Esophagus muscularis mucosa (tissue), 4 donors: ENCODE data around the gene OTOP3. TPM values are rescaled to one million over a fixed set of nuclear protein-coding genes. Genes with fewer than 3 reads are reported as not detected.

Experiments used
- DNase-seq: peaks from one replicate; pipeline ENCODE4 v3.0.0-alpha.2; 2017; ENCODE audit errors: extremely low spot score
- H3K27ac ChIP-seq, 4 donors: fragments of 200-600 bp; sonication (generic); replicated peaks in 1 of 4; 1 replicate in 3 of 4; 2 replicates in 1 of 4; pipeline ENCODE4 v1.5.1; 2016 to 2019; ENCODE audit warnings: mild to moderate bottlenecking in 1 of 4
- H3K27me3 ChIP-seq, 4 donors: fragments of 200-600 bp; sonication (generic); one replicate each; pipeline versions ENCODE4 v1.5.1 to v1.6.0; 2016 to 2019
- H3K36me3 ChIP-seq, 4 donors: fragments of 200-600 bp; sonication (generic); one replicate each; pipeline ENCODE4 v1.5.1; 2016 to 2019
- H3K4me1 ChIP-seq, 4 donors: fragments of 200-600 bp; sonication (generic); one replicate each; pipeline ENCODE4 v1.5.1; 2016 to 2019
- H3K4me3 ChIP-seq, 4 donors: fragments of 200-600 bp; sonication (generic); 1 replicate in 2 of 4; 2 replicates in 2 of 4; pipeline ENCODE4 v1.5.1; 2016 to 2019; ENCODE audit warnings: mild to moderate bottlenecking in 4 of 4, moderate library complexity in 1 of 4
- H3K9me3 ChIP-seq, 4 donors: fragments of 200-600 bp; sonication (generic); 1 replicate in 3 of 4; 2 replicates in 1 of 4; pipeline ENCODE4 v1.5.1; 2016 to 2019
- EP300 ChIP-seq: sonication (generic); formaldehyde crosslinking; IDR thresholded peaks from one replicate; pipeline ENCODE4 v1.6.1; 2017; ENCODE audit warnings: antibody characterized with exemption
- POLR2A ChIP-seq: fragments of 450-650 bp; IDR thresholded peaks from one replicate; pipeline ENCODE4 v1.6.1; 2017; ENCODE audit warnings: antibody characterized with exemption, moderate library complexity, mild to moderate bottlenecking, low read depth
- POLR2AphosphoS5 ChIP-seq, 2 donors: sonication (generic); formaldehyde crosslinking; IDR thresholded peaks; one replicate each; pipeline ENCODE4 v1.6.1; 2017; ENCODE audit warnings: antibody characterized with exemption in 2 of 2
- WGBS: methylation state at CpG from one replicate; pipeline ENCODE4 v1.1.5; 2018; 5-methylcytosine and 5-hydroxymethylcytosine counted together
- intact Hi-C: fragments of 100-400 bp; cut with DNase I; formaldehyde crosslinking; loops from one replicate; pipeline ENCODE4 v1.15.1; 2023
- total RNA-seq, 4 donors: library from RNA; depleted of rRNA; stranded (reverse); fragments of >200 nt; gene quantifications; one replicate each; pipeline versions ENCODE4 v1.1.0 to v1.2.1, GENCODE V29; 2016
- TF ChIP-seq, protein P1 (sequence below), 3 experiments: fragments of 200-600 bp in 2 of 3; fragments of 450-650 bp in 1 of 3; sonication (generic) in 2 of 3; IDR thresholded peaks; one replicate each; pipeline ENCODE4 v1.5.1; 2017 to 2019; ENCODE audit warnings: antibody characterized with exemption in 3 of 3, mild to moderate bottlenecking in 2 of 3, moderate library complexity in 1 of 3

Gene OTOP3
- total RNA-seq, 4 donors from 2014 or later: not detected

DNA sequence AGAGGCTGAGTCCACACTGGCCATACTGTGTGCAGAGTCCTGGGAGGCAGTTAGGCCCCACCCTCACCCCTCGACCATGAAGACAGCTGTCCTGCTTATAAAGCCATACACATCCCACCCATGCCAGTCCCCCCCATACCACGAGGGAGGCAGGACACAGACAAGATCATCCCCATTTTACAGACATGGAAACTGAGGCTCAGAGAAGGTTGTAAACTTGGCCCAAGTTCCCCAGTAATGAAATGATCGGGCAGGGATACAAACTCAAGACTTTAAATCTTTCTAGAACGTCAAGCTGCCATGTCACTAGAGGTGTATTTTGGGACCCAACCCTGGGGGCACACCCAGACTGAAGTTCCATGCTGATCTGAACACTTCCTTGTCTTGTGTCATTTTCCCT lies 20.4 kb downstream of the OTOP3 start:
- no peak overlapping the region for H3K4me3 ChIP-seq
- H3K9me3 ChIP-seq: no peaks in the 10 kb centered on the region
- H3K4me1 ChIP-seq: no peaks in the 10 kb centered on the region
- 95% methylated on average over 4 of the region's 4 CpGs for WGBS
- peaks cover 0 to 23% (median 17%) of the 10 kb centered on the region in 4 donors for H3K36me3 ChIP-seq
- intact Hi-C loops: loop anchor here (5.0 to 10.0 kb wide), 2 partner anchors 34 to 161 kb away; partner anchors contain the start of genes OTOP2 and USH1G
- H3K27ac ChIP-seq: no peak overlapping the region
- TF ChIP-seq POLR2A: no peak
- TF ChIP-seq EP300: no peak
- TF ChIP-seq POLR2AphosphoS5 (IDR thresholded peaks at IDR 0.05): no peak
- TF ChIP-seq, protein P1, sequence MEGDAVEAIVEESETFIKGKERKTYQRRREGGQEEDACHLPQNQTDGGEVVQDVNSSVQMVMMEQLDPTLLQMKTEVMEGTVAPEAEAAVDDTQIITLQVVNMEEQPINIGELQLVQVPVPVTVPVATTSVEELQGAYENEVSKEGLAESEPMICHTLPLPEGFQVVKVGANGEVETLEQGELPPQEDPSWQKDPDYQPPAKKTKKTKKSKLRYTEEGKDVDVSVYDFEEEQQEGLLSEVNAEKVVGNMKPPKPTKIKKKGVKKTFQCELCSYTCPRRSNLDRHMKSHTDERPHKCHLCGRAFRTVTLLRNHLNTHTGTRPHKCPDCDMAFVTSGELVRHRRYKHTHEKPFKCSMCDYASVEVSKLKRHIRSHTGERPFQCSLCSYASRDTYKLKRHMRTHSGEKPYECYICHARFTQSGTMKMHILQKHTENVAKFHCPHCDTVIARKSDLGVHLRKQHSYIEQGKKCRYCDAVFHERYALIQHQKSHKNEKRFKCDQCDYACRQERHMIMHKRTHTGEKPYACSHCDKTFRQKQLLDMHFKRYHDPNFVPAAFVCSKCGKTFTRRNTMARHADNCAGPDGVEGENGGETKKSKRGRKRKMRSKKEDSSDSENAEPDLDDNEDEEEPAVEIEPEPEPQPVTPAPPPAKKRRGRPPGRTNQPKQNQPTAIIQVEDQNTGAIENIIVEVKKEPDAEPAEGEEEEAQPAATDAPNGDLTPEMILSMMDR (IDR thresholded peaks at IDR 0.05): no peak
- H3K27me3 ChIP-seq: peaks cover 0 to 23% (median 0%) of the 10 kb centered on the region in 4 donors
- no peak for DNase-seq

DNA sequence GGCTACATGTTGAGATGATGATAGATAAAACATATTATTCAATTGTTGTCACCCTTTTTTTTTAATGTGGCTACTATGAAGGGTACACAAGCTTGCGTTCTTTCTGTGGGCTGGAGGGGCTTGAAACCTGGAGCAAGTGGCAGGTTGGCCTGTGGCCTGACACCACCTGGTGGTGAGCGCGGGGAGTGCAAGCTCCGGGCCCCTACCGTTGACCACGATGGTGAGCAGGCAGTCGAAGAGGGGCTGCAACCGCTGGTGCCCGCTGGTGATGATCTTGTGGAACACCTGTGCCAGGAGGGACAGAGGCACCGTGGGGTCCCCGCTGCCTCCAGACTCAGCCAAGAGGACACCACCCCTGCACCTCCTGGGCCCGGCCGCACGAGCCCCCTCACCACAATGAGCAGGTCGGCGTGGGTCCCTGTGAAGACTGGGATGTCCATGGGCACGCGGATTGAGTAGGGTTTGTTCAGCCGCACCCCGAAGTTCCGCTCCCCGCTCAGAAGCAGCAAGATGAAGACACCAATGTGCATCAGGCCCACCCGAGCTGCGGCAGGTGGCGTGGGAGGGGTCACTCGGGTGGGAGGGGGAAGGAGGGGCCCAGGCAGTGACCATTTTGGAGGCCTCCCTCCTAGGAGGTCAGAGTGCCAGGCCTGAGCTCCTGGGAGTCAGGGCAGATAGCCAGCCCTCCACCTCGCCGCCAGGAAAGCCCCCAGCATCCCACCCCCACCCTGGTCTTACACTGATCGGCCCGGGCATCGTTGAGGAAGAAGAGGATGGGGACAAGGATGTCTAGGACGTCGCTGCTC lies 22.4 kb downstream of the OTOP3 start:
- Histone ChIP-seq H3K4me3 (no peak overlapping the region), H3K36me3 (peaks cover 0 to 16% (median 14%) of the 10 kb centered on the region in 4 donors), H3K9me3 (no peaks in the 10 kb centered on the region), H3K27me3 (peaks cover 0 to 10% (median 0%) of the 10 kb centered on the region in 4 donors), H3K27ac (no peak overlapping the region), H3K4me1 (peaks cover 0 to 8% (median 4%) of the 10 kb centered on the region in 4 donors)
- TF ChIP-seq POLR2AphosphoS5 (IDR thresholded peaks at IDR 0.05) (no peak), POLR2A (no peak), EP300 (no peak)
- TF ChIP-seq, protein P1 (IDR thresholded peaks at IDR 0.05): peak; percentile 88 to 98 (median 90)
- WGBS: 23% methylated on average over 14 of the region's 33 CpGs
- no peak for DNase-seq
- intact Hi-C loops: loop anchor here (5.0 to 10.0 kb wide), 2 partner anchors 36 to 163 kb away; partner anchors contain the start of genes OTOP2 and USH1G

DNA sequence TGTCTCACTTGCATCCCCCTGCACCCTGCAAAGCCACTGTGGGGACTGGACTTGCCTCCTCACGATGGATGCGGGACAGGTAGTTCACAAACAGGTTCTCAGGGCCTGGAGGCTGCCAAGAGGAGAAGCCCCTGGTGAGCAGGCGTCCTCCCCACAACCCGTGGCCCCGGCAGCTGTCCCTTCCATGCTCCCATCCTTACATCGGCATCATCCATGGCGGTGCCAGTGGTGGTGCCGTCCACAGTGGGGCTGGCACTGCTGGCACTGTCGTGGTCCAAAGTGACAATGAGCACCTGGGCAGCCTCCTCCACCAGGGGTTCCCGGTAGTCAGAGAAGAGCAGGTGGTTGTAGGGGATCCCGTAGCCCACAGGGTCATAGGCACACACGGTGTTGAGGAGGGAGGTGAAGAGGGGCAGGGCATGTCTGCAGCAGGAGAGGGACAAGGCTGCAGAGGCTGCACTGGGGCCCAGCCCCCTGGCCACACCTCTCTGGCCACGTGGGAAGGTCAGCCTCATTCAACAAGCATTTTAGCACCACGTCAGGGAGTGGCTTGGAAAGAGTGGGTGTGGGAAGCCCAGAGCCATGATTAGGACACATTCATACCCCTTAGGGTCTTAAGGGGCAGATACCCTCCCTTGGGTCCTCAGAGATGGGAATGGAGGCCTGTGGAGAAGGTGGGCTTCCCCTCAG lies 24.3 kb downstream of the OTOP3 start:
- DNase-seq: no peak
- TF ChIP-seq, protein P1 (IDR thresholded peaks at IDR 0.05): no peak
- TF ChIP-seq POLR2A (no peak), POLR2AphosphoS5 (IDR thresholded peaks at IDR 0.05) (no peak), EP300 (no peak)
- intact Hi-C loops: loop anchor here (5.0 to 10.0 kb wide), 3 partner anchors 38 to 165 kb away; partner anchors contain the start of genes MRPL58, OTOP2 and USH1G
- Histone ChIP-seq H3K4me1 (peaks cover 0 to 8% (median 4%) of the 10 kb centered on the region in 4 donors), H3K4me3 (no peak overlapping the region), H3K36me3 (peaks cover 0 to 8% (median 6%) of the 10 kb centered on the region in 4 donors), H3K27me3 (peaks cover 0 to 7% (median 0%) of the 10 kb centered on the region in 4 donors), H3K9me3 (no peaks in the 10 kb centered on the region), H3K27ac (no peak overlapping the region)
- 65% methylated on average over 11 of the region's 14 CpGs for WGBS

DNA sequence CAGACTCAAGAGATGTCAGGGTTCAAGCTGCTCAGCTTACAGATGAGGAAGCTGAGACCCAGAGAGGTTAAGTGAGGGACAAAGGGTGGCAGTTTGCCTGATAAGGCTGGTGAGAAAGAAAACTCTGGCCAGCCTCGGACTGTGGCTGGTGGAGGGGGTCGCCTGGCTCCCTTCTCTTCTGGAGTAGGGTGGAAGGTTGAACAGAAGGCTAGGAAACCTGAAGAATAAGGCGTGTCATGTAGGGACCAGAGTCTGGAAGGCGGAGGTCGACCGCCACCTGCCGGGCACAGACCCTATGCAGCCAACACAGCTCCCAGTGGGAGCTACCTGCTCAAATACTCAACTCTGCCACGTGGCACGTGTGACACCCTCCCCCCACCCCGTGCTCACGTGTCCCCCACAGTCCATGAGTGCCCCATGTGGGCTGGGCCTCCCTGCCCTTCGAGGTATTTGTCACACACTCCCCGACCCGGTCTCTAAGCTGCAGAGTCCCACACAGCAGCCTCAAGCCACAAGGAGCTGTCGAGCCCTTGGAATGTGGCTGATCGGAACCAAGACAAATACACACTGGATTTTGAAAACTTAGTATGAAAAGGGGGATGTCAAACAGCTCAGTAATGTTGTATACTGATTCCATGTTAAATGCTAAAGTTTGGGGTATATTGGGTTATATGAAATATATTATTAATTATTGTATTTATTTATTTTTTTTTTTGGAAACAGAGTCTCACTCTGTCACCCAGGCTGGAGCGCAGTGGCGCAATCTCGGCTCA lies 25.1 kb downstream of the OTOP3 start:
- Histone ChIP-seq H3K27me3 (peaks cover 0 to 7% (median 0%) of the 10 kb centered on the region in 4 donors), H3K9me3 (no peaks in the 10 kb centered on the region), H3K27ac (no peak overlapping the region), H3K36me3 (peaks cover 0 to 8% (median under 1%) of the 10 kb centered on the region in 4 donors), H3K4me1 (peaks cover 0 to 8% (median 4%) of the 10 kb centered on the region in 4 donors), H3K4me3 (no peak overlapping the region)
- TF ChIP-seq POLR2A: no peak
- TF ChIP-seq, protein P1 (IDR thresholded peaks at IDR 0.05): no peak
- DNase-seq: no peak
- intact Hi-C loops: loop anchor here (5.0 kb wide), 1 partner anchor 52 kb away; the partner anchor contains the start of gene MRPL58
- 57% methylated on average over 17 of the region's 19 CpGs for WGBS
